ENCODE results near the gene ISM1. TPM values are rescaled to one million over a fixed set of nuclear protein-coding genes. Genes with fewer than 3 reads are reported as not detected.
"Not testable (repeated sequence)": the region's sequence is repeated elsewhere in the genome, so short reads cannot be mapped to it uniquely, and the experiment has no call there.

The ISM1 gene
- total RNA-seq, 2 donors from 2014 or later: 0.09 to 0.34 TPM

GRCh38 chr20:13234961-13235360 is 13.9 kb downstream of the ISM1 start:
- no peak overlapping the region for H3K4me3 Mint-ChIP-seq
- H3K27ac Mint-ChIP-seq: no peak overlapping the region
- no peaks in the 10 kb centered on the region for H3K9me3 Mint-ChIP-seq
- peaks cover 18% of the 10 kb centered on the region for H3K4me1 Mint-ChIP-seq
- H3K27me3 Mint-ChIP-seq: no peaks in the 10 kb centered on the region
- no peaks in the 10 kb centered on the region for H3K36me3 Mint-ChIP-seq (ENCODE audit: low read depth)
- ATAC-seq (replicated peaks): no peak

DNA sequence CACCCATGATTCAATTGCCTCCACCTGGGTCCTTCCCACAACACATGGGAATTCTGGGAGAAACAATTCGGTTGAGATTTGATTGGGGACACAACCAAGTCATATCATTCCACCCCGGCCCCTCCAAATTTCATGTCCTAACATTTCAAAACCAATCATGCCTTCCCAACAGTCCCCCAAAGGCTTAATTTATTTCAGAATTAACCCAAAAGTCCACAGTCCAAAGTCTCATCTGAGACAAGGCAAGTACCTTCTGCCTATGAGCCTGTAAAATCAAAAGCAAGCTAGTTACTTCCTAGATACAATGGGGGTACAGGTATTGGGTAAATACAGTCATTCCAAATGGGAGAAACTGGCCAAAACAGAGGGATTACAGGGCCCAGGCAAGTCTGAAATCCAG is 15.3 kb downstream of the ISM1 start:
- not testable (repeated sequence) for H3K4me1 Mint-ChIP-seq; H3K36me3 Mint-ChIP-seq (ENCODE audit: low read depth); H3K27ac Mint-ChIP-seq; H3K9me3 Mint-ChIP-seq; ATAC-seq (replicated peaks); H3K4me3 Mint-ChIP-seq; H3K27me3 Mint-ChIP-seq

GRCh38 chr20:13236990-13237720 is 16.1 kb downstream of the ISM1 start:
- no peaks in the 10 kb centered on the region for H3K9me3 Mint-ChIP-seq
- H3K27ac Mint-ChIP-seq: no peak overlapping the region
- no peak for ATAC-seq (replicated peaks)
- H3K27me3 Mint-ChIP-seq: no peaks in the 10 kb centered on the region
- no peaks in the 10 kb centered on the region for H3K36me3 Mint-ChIP-seq (ENCODE audit: low read depth)
- no peaks in the 10 kb centered on the region for H3K4me1 Mint-ChIP-seq
- no peak overlapping the region for H3K4me3 Mint-ChIP-seq

DNA sequence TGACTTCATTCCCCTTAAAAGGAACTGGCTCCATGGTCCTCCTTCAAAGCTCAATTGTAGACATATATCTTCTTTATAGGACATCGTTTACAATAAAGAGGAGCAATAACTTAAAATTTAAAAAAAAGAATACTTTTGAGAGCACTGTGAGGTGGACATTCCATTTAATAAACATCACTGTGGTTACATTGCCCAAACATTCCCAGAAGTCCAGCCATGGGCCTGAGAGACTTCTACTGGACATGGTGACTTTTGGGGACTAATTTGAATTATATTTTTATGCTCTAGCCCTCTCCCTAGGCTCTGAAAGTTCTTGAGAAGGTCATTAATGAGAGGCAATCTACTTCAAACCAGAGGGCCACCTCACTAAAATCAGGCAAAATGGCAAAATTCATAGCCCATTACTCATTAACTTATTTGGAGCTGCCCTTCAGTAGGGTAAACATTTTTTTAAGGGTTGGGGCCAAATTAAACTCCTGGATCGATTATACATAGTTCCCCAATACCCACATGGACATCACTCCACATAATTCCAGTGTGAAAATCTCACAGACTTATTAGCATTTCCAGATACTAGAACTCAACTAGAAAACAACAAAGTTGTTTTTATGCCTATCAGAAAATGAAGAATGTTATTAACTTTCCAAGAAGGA is 17.1 kb downstream of the ISM1 start:
- H3K36me3 Mint-ChIP-seq (ENCODE audit: low read depth): no peaks in the 10 kb centered on the region
- no peaks in the 10 kb centered on the region for H3K4me1 Mint-ChIP-seq
- no peak for ATAC-seq (replicated peaks)
- H3K9me3 Mint-ChIP-seq: no peaks in the 10 kb centered on the region
- no peak overlapping the region for H3K4me3 Mint-ChIP-seq
- H3K27ac Mint-ChIP-seq: no peak overlapping the region
- no peaks in the 10 kb centered on the region for H3K27me3 Mint-ChIP-seq

DNA sequence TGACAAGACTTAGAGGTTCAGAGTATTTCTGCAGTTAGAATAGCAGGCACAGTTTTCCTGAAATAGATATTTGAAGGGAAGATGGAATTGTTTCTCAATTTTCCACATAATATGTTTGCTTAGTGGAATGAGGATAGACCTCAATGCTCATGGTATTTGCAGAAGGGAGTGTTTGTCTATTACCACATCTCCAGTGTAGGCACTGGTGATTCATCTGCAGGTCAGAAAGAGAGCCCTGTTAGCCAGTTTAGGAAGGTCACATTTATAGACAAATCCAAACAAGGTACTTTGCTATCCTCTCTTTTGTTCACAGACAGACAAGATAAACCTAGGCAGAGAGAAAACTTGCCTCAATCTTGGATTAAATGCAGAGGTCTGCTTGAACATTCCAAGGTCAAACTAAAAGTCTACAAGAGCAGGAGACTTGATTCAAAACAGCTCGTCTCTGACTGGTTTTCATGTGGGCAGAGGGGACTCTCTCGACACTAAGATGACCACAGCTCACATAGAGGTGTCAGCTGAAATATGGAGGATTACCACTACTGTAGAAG is 22.8 kb downstream of the ISM1 start:
- H3K9me3 Mint-ChIP-seq: no peaks in the 10 kb centered on the region
- H3K27me3 Mint-ChIP-seq: no peaks in the 10 kb centered on the region
- H3K36me3 Mint-ChIP-seq (ENCODE audit: low read depth): peaks cover 10% of the 10 kb centered on the region
- H3K4me3 Mint-ChIP-seq: no peak overlapping the region
- ATAC-seq (replicated peaks): no peak
- no peak overlapping the region for H3K27ac Mint-ChIP-seq
- H3K4me1 Mint-ChIP-seq: peaks cover 27% of the 10 kb centered on the region

DNA sequence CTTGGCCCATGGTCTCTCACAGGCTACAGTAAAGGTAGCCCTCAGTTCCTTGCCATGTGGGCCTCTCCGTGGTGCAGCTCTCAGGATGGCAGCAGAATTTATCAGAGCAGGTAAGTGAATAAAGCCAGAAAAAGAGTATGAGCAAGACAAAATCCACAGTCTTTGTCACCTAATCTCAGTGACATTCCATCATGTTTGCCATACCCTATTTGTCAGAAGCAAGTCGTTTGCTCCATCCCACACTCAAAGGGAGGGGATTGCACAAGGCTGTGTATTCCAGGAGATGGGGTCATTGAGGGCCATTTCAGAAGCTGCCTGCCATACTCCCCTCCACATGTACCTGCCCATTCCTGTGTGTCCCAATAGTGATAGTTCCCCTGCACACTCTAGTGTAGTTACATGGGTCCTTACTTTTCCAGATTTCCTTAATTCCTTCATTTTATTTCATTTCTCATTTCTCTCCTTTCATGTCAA is 24.2 kb downstream of the ISM1 start:
- no peak overlapping the region for H3K4me3 Mint-ChIP-seq
- no peak for ATAC-seq (replicated peaks)
- peaks cover 27% of the 10 kb centered on the region for H3K4me1 Mint-ChIP-seq
- no peaks in the 10 kb centered on the region for H3K27me3 Mint-ChIP-seq
- peaks cover 10% of the 10 kb centered on the region for H3K36me3 Mint-ChIP-seq (ENCODE audit: low read depth)
- H3K27ac Mint-ChIP-seq: no peak overlapping the region
- no peaks in the 10 kb centered on the region for H3K9me3 Mint-ChIP-seq

DNA sequence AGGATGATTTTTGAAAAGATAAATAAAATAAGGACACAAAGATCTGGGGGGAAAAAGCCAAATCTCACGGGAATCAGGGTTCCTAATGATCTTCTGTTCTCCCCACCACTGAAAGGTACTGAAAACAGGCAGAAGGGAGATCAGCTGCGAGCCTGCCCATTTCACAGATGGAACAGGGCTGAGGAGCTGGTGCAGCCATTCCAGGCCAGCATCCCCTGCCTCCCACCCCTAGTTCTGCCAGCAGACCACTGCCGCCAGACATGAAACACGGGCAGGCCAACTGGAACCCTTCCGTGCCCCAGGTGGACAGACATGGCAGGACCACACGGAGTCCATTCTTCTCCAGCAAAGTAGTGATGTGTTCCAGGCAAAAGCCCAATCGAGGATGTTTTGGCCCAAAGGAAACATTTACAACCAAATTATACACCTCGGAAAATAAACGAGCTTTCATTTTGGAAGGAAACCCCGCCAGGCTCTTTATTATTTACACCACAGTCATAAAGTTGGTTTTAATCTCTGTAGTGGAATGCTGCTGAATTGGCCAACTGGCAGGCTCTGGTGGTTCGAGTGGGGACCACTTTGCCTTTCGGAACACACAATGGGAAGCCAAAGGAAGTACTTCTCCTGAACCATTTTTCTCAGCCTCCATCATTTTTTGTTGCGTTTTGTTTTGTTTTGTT is 28.2 kb downstream of the ISM1 start:
- Mint-ChIP-seq H3K4me1 (peaks cover 34% of the 10 kb centered on the region), H3K27ac (peak overlapping the region; percentile 84), H3K36me3 (ENCODE audit: low read depth) (peaks cover 10% of the 10 kb centered on the region), H3K4me3 (peak overlapping the region; percentile 62), H3K27me3 (no peaks in the 10 kb centered on the region), H3K9me3 (peaks cover 7% of the 10 kb centered on the region)
- no peak for ATAC-seq (replicated peaks)

DNA sequence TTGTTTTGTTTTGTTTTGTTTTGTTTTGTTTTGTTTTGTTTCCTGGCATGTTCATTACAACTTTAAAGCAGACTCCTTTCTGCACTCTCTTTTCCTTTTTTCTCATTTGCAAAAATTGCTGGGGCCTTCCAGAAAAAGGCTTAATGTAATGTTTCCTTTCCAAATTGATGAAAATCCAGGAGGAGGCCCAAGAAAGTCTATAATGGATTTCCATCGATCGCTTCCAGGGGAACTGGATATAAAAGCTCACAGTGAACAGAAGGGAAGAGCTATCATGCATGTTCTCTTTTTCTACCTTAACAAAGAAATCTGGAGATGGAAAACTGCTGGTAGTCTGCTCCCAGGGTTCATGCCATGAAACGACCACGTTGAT is 28.7 kb downstream of the ISM1 start:
- H3K36me3 Mint-ChIP-seq (ENCODE audit: low read depth): peaks cover 10% of the 10 kb centered on the region
- ATAC-seq (replicated peaks): no peak
- H3K4me3 Mint-ChIP-seq: no peak overlapping the region
- peaks cover 34% of the 10 kb centered on the region for H3K4me1 Mint-ChIP-seq
- peaks cover 7% of the 10 kb centered on the region for H3K9me3 Mint-ChIP-seq
- no peaks in the 10 kb centered on the region for H3K27me3 Mint-ChIP-seq
- H3K27ac Mint-ChIP-seq: no peak overlapping the region

- Mint-ChIP-seq H3K36me3 (ENCODE audit: low read depth) (peaks cover 10% of the 10 kb centered on the region), H3K4me1 (peaks cover 34% of the 10 kb centered on the region), H3K9me3 (peaks cover 7% of the 10 kb centered on the region), H3K4me3 (no peak overlapping the region), H3K27ac (no peak overlapping the region), H3K27me3 (no peaks in the 10 kb centered on the region)
- no peak for ATAC-seq (replicated peaks)
Observed at GRCh38 chr20:13250251-13250650, 29.2 kb downstream of the ISM1 start.

GRCh38 chr20:13251106-13251903 is 30.2 kb downstream of the ISM1 start:
- Mint-ChIP-seq H3K4me1 (peaks cover 28% of the 10 kb centered on the region), H3K27ac (no peak overlapping the region), H3K9me3 (peaks cover 7% of the 10 kb centered on the region), H3K4me3 (no peak overlapping the region), H3K36me3 (ENCODE audit: low read depth) (peaks cover 10% of the 10 kb centered on the region), H3K27me3 (no peaks in the 10 kb centered on the region)
- no peak for ATAC-seq (replicated peaks)

- H3K9me3 Mint-ChIP-seq: peaks cover 7% of the 10 kb centered on the region
- H3K36me3 Mint-ChIP-seq (ENCODE audit: low read depth): peaks cover 10% of the 10 kb centered on the region
- no peak overlapping the region for H3K27ac Mint-ChIP-seq
- H3K4me1 Mint-ChIP-seq: peaks cover 26% of the 10 kb centered on the region
- H3K27me3 Mint-ChIP-seq: no peaks in the 10 kb centered on the region
- no peak for ATAC-seq (replicated peaks)
- no peak overlapping the region for H3K4me3 Mint-ChIP-seq
Observed at GRCh38 chr20:13251904-13252297, 30.8 kb downstream of the ISM1 start.

GRCh38 chr20:13255356-13255755 is 34.3 kb downstream of the ISM1 start:
- no peak for ATAC-seq (replicated peaks)
- H3K27me3 Mint-ChIP-seq: no peaks in the 10 kb centered on the region
- H3K4me3 Mint-ChIP-seq: no peak overlapping the region

DNA sequence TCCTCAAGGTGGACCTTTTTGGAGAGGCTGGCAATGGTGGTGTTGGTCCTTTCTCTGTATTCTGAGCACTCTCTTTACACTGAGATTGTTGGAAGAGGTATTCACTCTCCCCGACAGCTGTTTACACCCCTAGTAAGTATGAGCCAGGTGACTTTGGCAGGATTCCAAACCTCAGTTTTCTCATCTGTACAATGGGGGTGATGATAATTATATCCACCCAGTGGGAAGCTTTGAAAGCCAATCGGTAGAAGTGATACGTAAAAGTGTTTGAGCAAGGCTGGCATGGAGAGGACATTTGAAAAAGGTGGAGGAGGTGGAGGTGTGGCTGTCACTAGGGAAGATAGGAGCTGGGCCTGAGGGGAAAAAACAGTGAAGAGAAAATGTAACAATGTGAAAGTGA is 35.5 kb downstream of the ISM1 start:
- no peak for ATAC-seq (replicated peaks)
- H3K4me1 Mint-ChIP-seq: peaks cover 4% of the 10 kb centered on the region
- no peak overlapping the region for H3K27ac Mint-ChIP-seq
- peaks cover 5% of the 10 kb centered on the region for H3K9me3 Mint-ChIP-seq
- no peak overlapping the region for H3K4me3 Mint-ChIP-seq
- no peaks in the 10 kb centered on the region for H3K36me3 Mint-ChIP-seq (ENCODE audit: low read depth)
- no peaks in the 10 kb centered on the region for H3K27me3 Mint-ChIP-seq

More at GRCh38 chr20:13255356-13255755, 34.3 kb downstream of the ISM1 start:
- H3K4me1 Mint-ChIP-seq: peaks cover 7% of the 10 kb centered on the region
- no peaks in the 10 kb centered on the region for H3K36me3 Mint-ChIP-seq (ENCODE audit: low read depth)
- no peak overlapping the region for H3K27ac Mint-ChIP-seq
- H3K9me3 Mint-ChIP-seq: peaks cover 7% of the 10 kb centered on the region

DNA sequence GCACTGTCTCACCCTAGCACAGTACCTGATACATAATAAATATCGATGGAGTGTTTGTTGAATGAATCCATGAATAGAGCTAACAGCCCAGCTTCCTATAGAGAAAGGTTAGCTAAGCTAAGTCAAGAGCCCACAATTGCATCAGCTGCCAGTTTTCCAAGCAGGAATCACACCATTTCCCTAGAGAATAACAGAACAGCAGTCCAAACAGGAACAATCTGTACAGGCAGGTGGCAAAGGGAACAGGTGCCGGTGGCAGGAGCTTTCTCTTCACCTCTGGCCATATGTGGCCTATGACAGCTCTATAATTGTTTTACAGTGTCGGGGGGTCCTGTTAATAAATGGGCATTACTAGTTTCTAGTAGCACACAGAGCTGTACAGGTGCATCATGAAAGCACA is 38.8 kb downstream of the ISM1 start:
- Mint-ChIP-seq H3K36me3 (ENCODE audit: low read depth) (no peaks in the 10 kb centered on the region), H3K9me3 (no peaks in the 10 kb centered on the region), H3K4me3 (no peak overlapping the region), H3K27me3 (no peaks in the 10 kb centered on the region), H3K27ac (no peak overlapping the region), H3K4me1 (no peaks in the 10 kb centered on the region)
- ATAC-seq (replicated peaks): no peak
